Ascending aorta (tissue), 2 donors: ENCODE data around the gene TBX21. TPM values are rescaled to one million over a fixed set of nuclear protein-coding genes. Genes with fewer than 3 reads are reported as not detected.

Source experiments
- DNase-seq, 2 donors: peaks; one replicate each; pipeline ENCODE4 v3.0.0-alpha.2; 2019; ENCODE audit warnings: low spot score in 2 of 2
- H3K27ac ChIP-seq, 2 donors: fragments of 200-600 bp; sonication (generic); one replicate each; pipeline ENCODE4 v1.5.1; 2016 to 2017; ENCODE audit warnings: mild to moderate bottlenecking in 1 of 2
- H3K27me3 ChIP-seq: fragments of 200-600 bp; sonication (generic); one replicate; pipeline ENCODE4 v1.5.1; 2017
- H3K36me3 ChIP-seq, 2 donors: fragments of 200-600 bp; sonication (generic); one replicate each; pipeline ENCODE4 v1.5.1; 2016
- H3K4me1 ChIP-seq, 2 donors: fragments of 200-600 bp; sonication (generic); one replicate each; pipeline ENCODE4 v1.5.1; 2016 to 2017; ENCODE audit warnings: mild to moderate bottlenecking in 1 of 2
- H3K4me3 ChIP-seq, 2 donors: fragments of 200-600 bp; sonication (generic); one replicate each; pipeline ENCODE4 v1.5.1; 2016 to 2017; ENCODE audit warnings: mild to moderate bottlenecking in 1 of 2
- H3K9me3 ChIP-seq, 2 donors: fragments of 200-600 bp; sonication (generic); one replicate each; pipeline ENCODE4 v1.5.1; 2016
- CTCF ChIP-seq, 3 experiments: fragments of 200-600 bp in 2 of 3; fragments of 450-650 bp in 1 of 3; sonication (generic) in 2 of 3; IDR thresholded peaks; one replicate each; pipeline ENCODE4 v1.5.1; 2016 to 2019; ENCODE audit warnings: antibody characterized with exemption in 3 of 3, mild to moderate bottlenecking in 1 of 3, moderate library complexity in 1 of 3
- intact Hi-C: fragments of 100-400 bp; cut with DNase I; formaldehyde crosslinking; loops from one replicate; pipeline ENCODE4 v1.15.1; 2023
- total RNA-seq: library from RNA; depleted of rRNA; stranded (reverse); fragments of >200 nt; gene quantifications from one replicate; pipeline ENCODE4 v1.1.0, GENCODE V29; 2016

The TBX21 gene
- total RNA-seq, 1 donor from 2014 or later, result not detected

GRCh38 chr17:47792457-47792856 lies 59.4 kb downstream of the TBX21 start:
- Histone ChIP-seq H3K36me3 (no peaks in the 10 kb centered on the region), H3K27ac (no peak overlapping the region), H3K4me3 (no peak overlapping the region), H3K27me3 (peaks cover 4% of the 10 kb centered on the region), H3K4me1 (peaks cover 4 to 6% of the 10 kb centered on the region in 2 donors), H3K9me3 (no peaks in the 10 kb centered on the region)
- intact Hi-C loops, result no loop called here
- DNase-seq, result no peak
- no peak for TF ChIP-seq CTCF (IDR thresholded peaks at IDR 0.05)

- intact Hi-C loops, result no loop called here
Measured at GRCh38 chr17:47792979-47793378, 59.9 kb downstream of the TBX21 start.

More at GRCh38 chr17:47792979-47793378, 59.9 kb downstream of the TBX21 start:
- Histone ChIP-seq H3K27ac (no peak overlapping the region), H3K4me3 (no peak overlapping the region), H3K36me3 (no peaks in the 10 kb centered on the region), H3K27me3 (peaks cover 4% of the 10 kb centered on the region), H3K9me3 (no peaks in the 10 kb centered on the region), H3K4me1 (peaks cover 4 to 6% of the 10 kb centered on the region in 2 donors)
- no peak for TF ChIP-seq CTCF (IDR thresholded peaks at IDR 0.05)
- DNase-seq, result no peak

Other genes starting within 250 kb of the TBX21 start
- gene NPEPPS, start 202.1 kb upstream of the TBX21 start, total RNA-seq, result 23.3 TPM
- gene KPNB1, start 83.3 kb upstream of the TBX21 start, total RNA-seq, result 261 TPM
- 18.3 TPM for gene TBKBP1, start 39.1 kb upstream of the TBX21 start, total RNA-seq
- 28.8 TPM for gene OSBPL7, start 88.6 kb downstream of the TBX21 start, total RNA-seq
- 13.7 TPM for gene MRPL10, start 98.3 kb downstream of the TBX21 start, total RNA-seq
- not detected for gene LRRC46, start 98.4 kb downstream of the TBX21 start, total RNA-seq
- 126 TPM for gene SCRN2, start 108.0 kb downstream of the TBX21 start, total RNA-seq
- 0.11 TPM for gene SP6, start 117.9 kb downstream of the TBX21 start, total RNA-seq
- 198 TPM for gene SP2, start 163.0 kb downstream of the TBX21 start, total RNA-seq
- 36.7 TPM for gene PNPO, start 208.3 kb downstream of the TBX21 start, total RNA-seq
- gene PRR15L, start 224.6 kb downstream of the TBX21 start, total RNA-seq, result not detected
- gene CDK5RAP3, start 237.9 kb downstream of the TBX21 start, total RNA-seq, result 52.3 TPM